K562 treated with DMSO at 1 percent for 48 hours (cell line): ENCODE data around the gene HNRNPU. TPM values are rescaled to one million over a fixed set of nuclear protein-coding genes. Genes with fewer than 3 reads are reported as not detected.

Source experiments
- total RNA-seq: library from RNA; unstranded; fragments of 300-600 nt; gene quantifications from 2 replicates; pipeline ENCODE4 v1.2.3, GENCODE V29; 2022; ENCODE audit warnings: low replicate concordance; ENCODE audit errors: extremely low read depth

Gene HNRNPU
- not detected in 2 replicates for total RNA-seq

DNA sequence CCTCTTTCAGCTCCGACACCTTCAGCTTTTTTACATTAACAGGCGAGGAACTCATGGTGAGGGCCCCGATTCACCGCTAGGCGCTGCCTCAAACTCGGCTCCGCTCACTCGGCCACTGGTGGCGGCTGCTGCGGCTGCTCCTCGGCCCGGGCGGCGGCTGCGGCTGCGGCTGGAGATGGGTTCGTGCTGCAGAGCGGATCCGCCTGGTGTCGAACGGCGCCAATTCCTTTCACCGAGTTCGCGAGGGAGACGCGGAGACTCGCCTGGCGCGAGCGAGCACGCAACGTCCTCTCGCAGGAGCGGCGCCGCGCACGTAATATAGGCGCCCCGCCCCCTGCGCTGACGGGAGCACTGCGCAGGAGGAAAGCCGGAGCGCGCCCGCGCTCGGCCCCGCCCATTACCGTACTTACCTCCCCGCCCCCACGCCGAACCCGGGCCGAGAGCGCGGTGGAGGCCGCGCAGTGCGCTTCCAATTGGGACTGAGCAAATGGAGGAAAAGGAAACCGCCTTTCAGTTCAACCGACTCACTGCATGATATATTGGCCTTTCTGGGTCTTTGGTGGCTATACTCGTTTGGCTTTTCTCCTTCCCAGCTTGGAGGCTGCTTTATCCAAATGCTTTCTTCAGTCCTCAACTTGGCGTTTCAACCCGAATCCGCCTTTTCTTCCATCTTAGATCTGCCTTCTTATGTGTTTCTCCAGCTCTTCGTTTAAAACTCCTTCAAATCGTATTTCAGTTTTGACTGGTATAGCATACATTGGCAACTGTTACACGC lies at the start of gene HNRNPU:
TSS of gene HNRNPU (minus strand) at position 291 of the 775 bp plus-strand sequence. CDS start at position 55, 236 bp downstream.

DNA sequence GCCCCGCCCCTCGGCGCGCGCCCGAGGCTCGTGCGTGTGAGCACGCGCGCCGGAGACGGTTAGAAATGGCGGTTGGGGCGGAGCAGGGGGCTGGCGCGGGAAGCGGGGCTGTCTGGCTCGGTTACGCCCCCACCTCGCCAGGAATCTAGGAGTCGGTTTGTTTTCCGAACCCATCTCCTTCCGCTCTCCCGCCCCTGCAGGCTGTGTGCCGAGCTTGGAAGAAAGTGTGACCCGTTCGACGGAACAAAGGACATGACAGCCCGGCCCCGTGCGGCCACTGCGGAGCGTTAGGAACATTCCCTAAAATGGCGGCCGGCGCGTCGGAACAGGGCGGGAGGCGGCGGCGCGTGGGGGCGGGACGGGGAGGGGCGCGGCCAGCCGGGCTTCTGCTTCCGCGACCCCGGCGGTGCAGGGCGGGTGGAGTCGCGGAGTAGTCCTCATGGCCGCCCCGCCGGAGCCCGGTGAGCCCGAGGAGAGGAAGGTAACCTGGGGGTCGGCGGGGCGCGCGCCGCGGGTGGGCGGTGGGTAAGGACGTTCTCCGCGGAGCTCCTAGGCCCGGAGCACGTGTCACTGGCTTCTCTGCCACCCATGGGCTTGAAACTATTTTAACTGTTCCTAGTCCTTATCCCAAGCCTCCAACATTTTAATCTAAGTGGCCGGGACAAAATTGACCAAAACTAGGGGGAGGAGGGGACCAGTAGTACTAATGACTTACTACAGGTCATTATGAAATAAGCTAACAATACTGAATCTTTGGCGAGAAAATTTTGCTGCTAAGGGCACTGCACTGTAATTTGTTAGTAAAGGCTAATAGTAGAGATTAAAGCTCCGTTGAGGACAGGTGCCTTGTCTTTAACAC lies 28.8 kb downstream of the HNRNPU start, which contains the start of gene COX20:
TSS of gene COX20 (plus strand) at position 383 of the 859 bp plus-strand sequence. CDS start at position 440, 57 bp downstream.

Other genes starting within 250 kb of the HNRNPU start
- not detected in 2 replicates for gene DESI2, start 211.4 kb downstream of the HNRNPU start, total RNA-seq
- gene COX20, start 28.9 kb downstream of the HNRNPU start, total RNA-seq = not detected in 2 replicates